Astrocyte (in vitro differentiated cells and primary cell): ENCODE results near the gene TEX52. TPM values are rescaled to one million over a fixed set of nuclear protein-coding genes. Genes with fewer than 3 reads are reported as not detected.

ENCODE experiments used
- DNase-seq: peaks from one replicate; pipeline ENCODE4 v3.0.0-alpha.2; 2010; ENCODE audit warnings: low read depth
- FAIRE-seq: peaks from 2 replicates; lab custom pipeline; 2011; peaks lifted over from hg19 to GRCh38; lab: Jason Lieb, UNC
- H2AFZ ChIP-seq: 2 replicates; pipeline ENCODE4 v1.6.0; 2012; ENCODE audit warnings: low read depth, low read length, inconsistent platforms
- H3K27ac ChIP-seq: 2 replicates; pipeline ENCODE4 v1.5.1; 2011; ENCODE audit warnings: low read depth, low read length, inconsistent platforms
- H3K27me3 ChIP-seq: 2 replicates; pipeline ENCODE4 v1.6.0; 2011; ENCODE audit warnings: low read length, inconsistent platforms; ENCODE audit not compliant: insufficient read depth
- H3K36me3 ChIP-seq: 2 replicates; pipeline ENCODE4 v1.5.1; 2011; ENCODE audit warnings: low read length, inconsistent platforms; ENCODE audit not compliant: insufficient read depth
- H3K4me1 ChIP-seq: 2 replicates; pipeline ENCODE4 v1.5.1; 2011; ENCODE audit warnings: low read length, inconsistent platforms; ENCODE audit not compliant: insufficient read depth
- H3K4me2 ChIP-seq: 2 replicates; pipeline ENCODE4 v1.6.0; 2012; ENCODE audit warnings: low read length, inconsistent platforms
- H3K4me3 ChIP-seq: 2 replicates; pipeline ENCODE4 v1.5.1; 2011; ENCODE audit warnings: low read depth, mild to moderate bottlenecking, low read length, inconsistent platforms; ENCODE audit not compliant: insufficient read depth
- H3K79me2 ChIP-seq: 2 replicates; pipeline ENCODE4 v1.6.0; 2012; ENCODE audit warnings: mild to moderate bottlenecking, low read length, inconsistent platforms; ENCODE audit not compliant: insufficient read depth
- H3K9ac ChIP-seq: 2 replicates; pipeline ENCODE4 v1.6.0; 2012; ENCODE audit warnings: mild to moderate bottlenecking, low read length, inconsistent platforms
- H3K9me3 ChIP-seq: 2 replicates; pipeline ENCODE4 v1.5.1; 2012; ENCODE audit warnings: low read depth, mild to moderate bottlenecking, low read length, inconsistent platforms; ENCODE audit not compliant: insufficient read depth
- H4K20me1 ChIP-seq: 2 replicates; pipeline ENCODE4 v1.6.0; 2012; ENCODE audit warnings: low read length, inconsistent platforms; ENCODE audit not compliant: insufficient read depth
- H3K27ac Mint-ChIP-seq: one replicate; pipeline ENCODE4 v1.8.0; 2021; ENCODE audit warnings: mild to moderate bottlenecking, mixed read lengths; ENCODE audit not compliant: unreplicated experiment
- H3K27me3 Mint-ChIP-seq: one replicate; pipeline ENCODE4 v1.8.0; 2021; ENCODE audit warnings: low read depth, mixed read lengths; ENCODE audit not compliant: unreplicated experiment
- H3K36me3 Mint-ChIP-seq: one replicate; pipeline ENCODE4 v1.8.0; 2021; ENCODE audit warnings: low read depth, mixed read lengths; ENCODE audit not compliant: unreplicated experiment
- H3K4me1 Mint-ChIP-seq: one replicate; pipeline ENCODE4 v1.8.0; 2021; ENCODE audit warnings: low read depth, mixed read lengths; ENCODE audit not compliant: unreplicated experiment
- H3K4me3 Mint-ChIP-seq: one replicate; pipeline ENCODE4 v1.8.0; 2021; ENCODE audit warnings: mild to moderate bottlenecking, moderate library complexity, mixed read lengths; ENCODE audit not compliant: unreplicated experiment
- H3K9me3 Mint-ChIP-seq: one replicate; pipeline ENCODE4 v1.8.0; 2021; ENCODE audit warnings: mild to moderate bottlenecking, mixed read lengths; ENCODE audit not compliant: unreplicated experiment
- EZH2 ChIP-seq: IDR thresholded peaks from 2 replicates; pipeline ENCODE4 v1.6.1; 2012; ENCODE audit warnings: mild to moderate bottlenecking, low read length, inconsistent platforms; ENCODE audit not compliant: insufficient read depth
- total RNA-seq: library from RNA; stranded (reverse); gene quantifications from 2 replicates; pipeline ENCODE4 v1.2.1, GENCODE V29; 2021
- TF ChIP-seq, protein P1 (sequence below): IDR thresholded peaks from 2 replicates; pipeline ENCODE4 v1.5.1; 2011; ENCODE audit warnings: low read depth, mild to moderate bottlenecking, inconsistent platforms, low read length, moderate library complexity; ENCODE audit not compliant: insufficient read depth

Gene TEX52
- total RNA-seq, 1 donor from 2014 or later, result not detected

DNA sequence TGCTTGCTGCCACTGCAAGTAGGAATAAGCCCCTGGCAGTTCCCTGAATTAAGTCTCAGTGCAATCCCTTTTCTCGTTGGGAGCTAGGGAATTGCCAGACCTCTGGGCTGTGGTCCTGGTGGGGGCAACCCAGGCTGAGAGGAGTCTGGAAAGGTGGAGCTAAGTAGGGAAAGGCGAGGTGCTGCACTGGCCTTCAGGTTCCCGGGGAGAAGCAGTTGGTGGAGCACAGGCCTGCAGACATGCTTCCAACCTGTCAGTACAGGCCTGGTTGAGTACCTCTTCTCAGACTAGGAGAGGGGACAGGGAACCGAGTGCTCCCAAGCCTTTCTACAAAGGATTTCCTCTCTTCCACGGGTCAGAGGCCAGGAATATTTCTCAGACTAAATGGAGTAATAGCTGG lies 23.5 kb downstream of the TEX52 start:
- Histone ChIP-seq H3K9me3 (no peaks in the 10 kb centered on the region), H3K4me3 (no peak overlapping the region), H3K27me3 (no peaks in the 10 kb centered on the region), H2AFZ (no peak overlapping the region), H3K4me2 (peak overlapping the region; percentile 71), H3K9ac (no peak overlapping the region), H3K27ac (no peak overlapping the region), H4K20me1 (no peaks in the 10 kb centered on the region), H3K36me3 (peaks cover 5% of the 10 kb centered on the region), H3K79me2 (no peaks in the 10 kb centered on the region), H3K4me1 (peaks cover 19% of the 10 kb centered on the region)
- Mint-ChIP-seq H3K9me3 (peaks cover 1% of the 10 kb centered on the region), H3K4me3 (no peak overlapping the region), H3K36me3 (peaks cover 11% of the 10 kb centered on the region), H3K27me3 (no peaks in the 10 kb centered on the region), H3K4me1 (peaks cover 12% of the 10 kb centered on the region), H3K27ac (no peak overlapping the region)
- FAIRE-seq, result no peak
- TF ChIP-seq, protein P1, sequence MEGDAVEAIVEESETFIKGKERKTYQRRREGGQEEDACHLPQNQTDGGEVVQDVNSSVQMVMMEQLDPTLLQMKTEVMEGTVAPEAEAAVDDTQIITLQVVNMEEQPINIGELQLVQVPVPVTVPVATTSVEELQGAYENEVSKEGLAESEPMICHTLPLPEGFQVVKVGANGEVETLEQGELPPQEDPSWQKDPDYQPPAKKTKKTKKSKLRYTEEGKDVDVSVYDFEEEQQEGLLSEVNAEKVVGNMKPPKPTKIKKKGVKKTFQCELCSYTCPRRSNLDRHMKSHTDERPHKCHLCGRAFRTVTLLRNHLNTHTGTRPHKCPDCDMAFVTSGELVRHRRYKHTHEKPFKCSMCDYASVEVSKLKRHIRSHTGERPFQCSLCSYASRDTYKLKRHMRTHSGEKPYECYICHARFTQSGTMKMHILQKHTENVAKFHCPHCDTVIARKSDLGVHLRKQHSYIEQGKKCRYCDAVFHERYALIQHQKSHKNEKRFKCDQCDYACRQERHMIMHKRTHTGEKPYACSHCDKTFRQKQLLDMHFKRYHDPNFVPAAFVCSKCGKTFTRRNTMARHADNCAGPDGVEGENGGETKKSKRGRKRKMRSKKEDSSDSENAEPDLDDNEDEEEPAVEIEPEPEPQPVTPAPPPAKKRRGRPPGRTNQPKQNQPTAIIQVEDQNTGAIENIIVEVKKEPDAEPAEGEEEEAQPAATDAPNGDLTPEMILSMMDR, result no peak
- no peak for TF ChIP-seq EZH2
- DNase-seq, result no peak

DNA sequence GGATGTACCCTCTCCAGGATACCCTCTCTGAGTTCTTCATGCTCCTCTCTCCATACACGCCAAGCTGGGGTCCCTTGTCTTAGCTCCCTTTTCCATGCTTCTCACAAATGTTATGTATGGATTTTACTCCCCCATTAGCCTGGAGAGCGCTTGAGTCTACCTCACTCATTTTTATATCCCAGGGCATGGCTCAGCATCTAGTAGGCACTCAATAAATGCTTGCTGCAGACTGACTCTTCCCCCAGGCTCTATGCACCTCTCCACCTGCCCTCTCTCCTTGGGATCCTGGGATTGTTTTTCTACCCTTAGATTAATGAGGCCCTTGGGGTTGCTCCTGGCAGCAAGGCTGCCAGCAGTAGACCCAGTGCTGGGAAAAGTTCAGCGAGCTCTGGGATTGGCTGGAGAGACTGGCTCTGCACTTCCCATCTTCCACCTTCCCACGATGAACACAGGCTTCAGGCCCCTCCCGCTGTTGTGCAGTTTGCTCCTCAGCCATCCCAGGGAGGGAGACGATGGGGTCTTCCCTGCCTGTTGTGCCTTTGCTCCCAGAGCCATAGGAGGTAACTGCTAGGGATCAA lies 24.2 kb downstream of the TEX52 start:
- Histone ChIP-seq H3K27ac (no peak overlapping the region), H3K9me3 (no peaks in the 10 kb centered on the region), H3K9ac (no peak overlapping the region), H3K4me2 (no peak overlapping the region), H3K27me3 (no peaks in the 10 kb centered on the region), H3K4me3 (no peak overlapping the region), H3K79me2 (no peaks in the 10 kb centered on the region), H3K36me3 (peaks cover 7% of the 10 kb centered on the region), H3K4me1 (peaks cover 19% of the 10 kb centered on the region), H2AFZ (no peak overlapping the region), H4K20me1 (no peaks in the 10 kb centered on the region)
- H3K4me1 Mint-ChIP-seq, result peaks cover 12% of the 10 kb centered on the region
- FAIRE-seq (no peak), DNase-seq (no peak)
- H3K9me3 Mint-ChIP-seq, result peaks cover 1% of the 10 kb centered on the region
- H3K27ac Mint-ChIP-seq, result no peak overlapping the region
- H3K27me3 Mint-ChIP-seq, result no peaks in the 10 kb centered on the region
- H3K36me3 Mint-ChIP-seq, result peaks cover 15% of the 10 kb centered on the region
- H3K4me3 Mint-ChIP-seq, result no peak overlapping the region
- no peak for TF ChIP-seq EZH2
- TF ChIP-seq, protein P1, result no peak

DNA sequence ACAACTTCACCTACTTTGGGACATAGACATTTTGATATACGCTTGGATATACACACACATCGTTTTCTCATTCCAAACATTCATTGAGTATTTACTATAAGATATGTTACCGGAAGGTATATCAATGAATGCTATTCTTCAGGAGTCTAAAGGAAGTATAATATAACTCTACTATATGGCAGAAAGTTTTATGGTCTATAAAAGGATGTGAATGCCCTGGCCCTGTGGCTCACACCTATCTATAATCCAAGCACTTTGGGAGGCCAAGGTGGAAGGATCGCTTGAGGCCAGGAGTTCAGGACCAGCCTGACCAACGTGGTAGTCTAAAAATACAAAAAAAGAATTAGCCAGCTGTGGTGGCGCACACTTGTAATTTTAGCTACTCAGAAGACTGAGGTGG lies 27.6 kb downstream of the TEX52 start:
- no peaks in the 10 kb centered on the region for H3K27me3 Mint-ChIP-seq
- H3K27me3 ChIP-seq, result no peaks in the 10 kb centered on the region
- no peak for TF ChIP-seq EZH2
- TF ChIP-seq, protein P1, result no peak
- H2AFZ ChIP-seq, result no peak overlapping the region
- peak overlapping the region; percentile 41 for H3K4me3 Mint-ChIP-seq
- no peak overlapping the region for H3K27ac ChIP-seq
- peaks cover 17% of the 10 kb centered on the region for H3K4me1 ChIP-seq
- no peak overlapping the region for H3K9ac ChIP-seq
- H3K36me3 ChIP-seq, result peaks cover 10% of the 10 kb centered on the region
- no peak overlapping the region for H3K27ac Mint-ChIP-seq
- peaks cover 1% of the 10 kb centered on the region for H3K9me3 Mint-ChIP-seq
- H3K36me3 Mint-ChIP-seq, result peaks cover 24% of the 10 kb centered on the region
- peaks cover 12% of the 10 kb centered on the region for H3K4me1 Mint-ChIP-seq
- DNase-seq (no peak), FAIRE-seq (no peak)
- no peaks in the 10 kb centered on the region for H3K79me2 ChIP-seq
- H4K20me1 ChIP-seq, result no peaks in the 10 kb centered on the region
- no peak overlapping the region for H3K4me3 ChIP-seq
- H3K4me2 ChIP-seq, result no peak overlapping the region
- H3K9me3 ChIP-seq, result no peaks in the 10 kb centered on the region
